Liver (tissue), 9 donors: ENCODE results near the gene B3GNT5. TPM values are rescaled to one million over a fixed set of nuclear protein-coding genes. Genes with fewer than 3 reads are reported as not detected.

Experiments
- DNase-seq: peaks from one replicate; pipeline ENCODE4 v3.0.0-alpha.2; 2017; ENCODE audit warnings: low spot score
- H3K27ac ChIP-seq, 2 donors: one replicate each; pipeline ENCODE4 v1.7.0; 2013; ENCODE audit warnings: inconsistent platforms in 2 of 2, low read length in 2 of 2, control low read depth in 1 of 2, low read depth in 1 of 2, mild to moderate bottlenecking in 1 of 2
- H3K27me3 ChIP-seq, 4 donors: one replicate each; pipeline versions ENCODE4 v1.6.1 to v1.7.0; 2013; ENCODE audit warnings: low read length in 3 of 4, inconsistent platforms in 1 of 4, mild to moderate bottlenecking in 1 of 4, moderate library complexity in 1 of 4; ENCODE audit not compliant: control insufficient read depth in 4 of 4, insufficient read depth in 4 of 4
- H3K36me3 ChIP-seq, 4 donors: one replicate each; pipeline versions ENCODE4 v1.6.1 to v1.7.0; 2013; ENCODE audit warnings: low read length in 3 of 4, mild to moderate bottlenecking in 3 of 4, low read depth in 1 of 4, moderate library complexity in 1 of 4; ENCODE audit not compliant: control insufficient read depth in 4 of 4, insufficient read depth in 3 of 4
- H3K4me1 ChIP-seq, 4 donors: one replicate each; pipeline versions ENCODE4 v1.6.1 to v1.7.0; 2013; ENCODE audit warnings: low read length in 3 of 4, mild to moderate bottlenecking in 3 of 4, moderate library complexity in 1 of 4; ENCODE audit not compliant: control insufficient read depth in 4 of 4, insufficient read depth in 4 of 4
- H3K4me3 ChIP-seq, 3 donors: one replicate each; pipeline versions ENCODE4 v1.6.1 to v1.7.0; 2013; ENCODE audit warnings: low read length in 3 of 3, control low read depth in 1 of 3, low read depth in 1 of 3, mild to moderate bottlenecking in 1 of 3
- H3K9ac ChIP-seq, 2 donors: one replicate each; pipeline ENCODE4 v1.7.0; 2013; ENCODE audit warnings: low read length in 2 of 2, mild to moderate bottlenecking in 2 of 2, moderate library complexity in 2 of 2, control low read depth in 1 of 2, low read depth in 1 of 2
- H3K9me3 ChIP-seq, 4 donors: one replicate each; pipeline versions ENCODE4 v1.6.1 to v1.7.0; 2013; ENCODE audit warnings: low read length in 3 of 4; ENCODE audit not compliant: control insufficient read depth in 4 of 4
- ATF3 ChIP-seq: IDR thresholded peaks from 2 replicates; pipeline ENCODE4 v1.6.1; 2016; ENCODE audit warnings: antibody characterized with exemption
- EGR1 ChIP-seq, 2 donors: IDR thresholded peaks; 2 replicates each; pipeline ENCODE4 v1.6.1; 2016 to 2018; ENCODE audit warnings: antibody characterized with exemption in 2 of 2, low read depth in 2 of 2
- FOXA1 ChIP-seq: IDR thresholded peaks from 2 replicates; pipeline ENCODE4 v1.6.1; 2016; ENCODE audit warnings: antibody characterized with exemption
- FOXA2 ChIP-seq: IDR thresholded peaks from 2 replicates; pipeline ENCODE4 v1.6.1; 2016; ENCODE audit warnings: antibody characterized with exemption
- GABPA ChIP-seq, 2 donors: IDR thresholded peaks in 1 of 2; conservative IDR thresholded peaks in 1 of 2; 2 replicates each; pipeline ENCODE4 v1.6.1; 2016; ENCODE audit warnings: antibody characterized with exemption in 2 of 2, mild to moderate bottlenecking in 1 of 2, moderate library complexity in 1 of 2
- JUND ChIP-seq, 2 donors: IDR thresholded peaks; 2 replicates each; pipeline ENCODE4 v1.6.1; 2016; ENCODE audit warnings: antibody characterized with exemption in 2 of 2
- NR2F2 ChIP-seq: IDR thresholded peaks from 2 replicates; pipeline ENCODE4 v1.6.1; 2016; ENCODE audit warnings: antibody characterized with exemption
- REST ChIP-seq: IDR thresholded peaks from 2 replicates; pipeline ENCODE4 v1.6.1; 2016; ENCODE audit warnings: antibody characterized with exemption, mild to moderate bottlenecking
- RXRA ChIP-seq, 2 donors: IDR thresholded peaks; 2 replicates each; pipeline ENCODE4 v1.6.1; 2017 to 2018; ENCODE audit warnings: antibody characterized with exemption in 2 of 2, mild to moderate bottlenecking in 1 of 2
- TAF1 ChIP-seq: conservative IDR thresholded peaks from 2 replicates; pipeline ENCODE4 v1.6.1; 2016; ENCODE audit warnings: antibody characterized with exemption, mild to moderate bottlenecking
- YY1 ChIP-seq: IDR thresholded peaks from 2 replicates; pipeline ENCODE4 v1.6.1; 2016; ENCODE audit warnings: antibody characterized with exemption, mild to moderate bottlenecking
- ZBTB33 ChIP-seq: IDR thresholded peaks from 2 replicates; pipeline ENCODE4 v1.6.1; 2016; ENCODE audit warnings: antibody characterized with exemption
- WGBS: extraction: QIAGEN DNeasy Blood & Tissue Kit; methylation state at CpG from one replicate; pipeline ENCODE4 v1.1.7; 2013; 5-methylcytosine and 5-hydroxymethylcytosine counted together
- polyA plus RNA-seq, 2 donors: library from polyadenylated mRNA; stranded (reverse) in 1 of 2; unstranded in 1 of 2; fragments of 200-250 nt in 1 of 2; fragments of >200 nt in 1 of 2; fragmentation: Nextera tagmentation in 1 of 2; extraction: Ambion mirVana in 1 of 2; gene quantifications; one replicate each; pipeline versions ENCODE4 v1.2.1 to v1.2.3, GENCODE V29; 2013 to 2015
- total RNA-seq, 2 donors: library from RNA; depleted of rRNA; stranded (reverse); fragments of >200 nt; gene quantifications; one replicate each; pipeline ENCODE4 v1.2.3, GENCODE V29; 2014
- TF ChIP-seq, protein P1 (sequence below): IDR thresholded peaks from 2 replicates; pipeline ENCODE4 v1.6.1; 2016; ENCODE audit warnings: antibody characterized with exemption
- donor health status: healthy.
- donor health status: healthy.
- donor health status: healthy.
- donor health status: healthy.
- donor health status: healthy.

Gene B3GNT5
- total and polyA plus RNA-seq, 4 donors, result 0.22 to 1.8 (median 0.53) TPM

DNA sequence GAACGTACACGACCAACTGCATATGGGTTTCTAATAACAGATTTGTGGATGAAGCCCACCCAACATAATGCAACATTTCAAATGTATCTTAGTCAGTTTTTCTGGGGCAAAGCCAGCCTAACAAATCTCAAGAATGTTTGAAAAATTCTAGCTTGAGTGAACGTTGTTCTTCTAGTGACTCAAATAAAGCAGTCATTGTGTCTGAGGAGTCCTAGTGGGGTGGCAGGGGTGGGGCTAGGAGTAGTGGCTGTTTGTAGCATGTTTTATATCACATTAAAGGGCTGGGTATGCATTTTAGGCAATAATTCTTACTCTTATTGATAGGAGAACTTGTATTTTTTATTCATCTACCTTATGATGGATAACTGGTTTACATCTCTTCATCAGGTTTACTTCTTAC, 6.0 kb downstream of the B3GNT5 start:
- no peak for DNase-seq
- TF ChIP-seq RXRA (IDR thresholded peaks at IDR 0.05), result no peak
- TF ChIP-seq YY1, result no peak
- TF ChIP-seq FOXA1, result no peak
- TF ChIP-seq FOXA2, result no peak
- no peak for TF ChIP-seq EGR1 (IDR thresholded peaks at IDR 0.05; ENCODE audit: low read depth in 2 of 2)
- TF ChIP-seq ATF3, result no peak
- no peak for TF ChIP-seq TAF1
- no peak for TF ChIP-seq JUND (IDR thresholded peaks at IDR 0.05)
- TF ChIP-seq REST, result no peak
- TF ChIP-seq GABPA (IDR thresholded peaks at IDR 0.05 in 1 of 2, conservative IDR thresholded peaks at IDR 0.05 in 1 of 2), result no peak
- TF ChIP-seq ZBTB33, result no peak
- WGBS, result 86% methylated on average over 3 of the region's 3 CpGs
- H3K9me3 ChIP-seq, result no peaks in the 10 kb centered on the region
- no peak overlapping the region for H3K27ac ChIP-seq
- no peak overlapping the region for H3K9ac ChIP-seq
- no peaks in the 10 kb centered on the region for H3K27me3 ChIP-seq
- no peaks in the 10 kb centered on the region for H3K36me3 ChIP-seq
- H3K4me3 ChIP-seq, result no peak overlapping the region
- H3K4me1 ChIP-seq, result peaks cover 0 to 5% (median 2%) of the 10 kb centered on the region in 4 donors

- WGBS, result 75% methylated on average over 2 of the region's 2 CpGs
- Histone ChIP-seq H3K27me3 (no peaks in the 10 kb centered on the region), H3K4me1 (peaks cover 0 to under 1% (median 0%) of the 10 kb centered on the region in 4 donors), H3K36me3 (no peaks in the 10 kb centered on the region), H3K27ac (no peak overlapping the region), H3K4me3 (no peak overlapping the region), H3K9ac (no peak overlapping the region), H3K9me3 (no peaks in the 10 kb centered on the region)
- no peak for DNase-seq
- TF ChIP-seq ZBTB33 (no peak), REST (no peak), FOXA2 (no peak), FOXA1 (no peak), GABPA (IDR thresholded peaks at IDR 0.05 in 1 of 2, conservative IDR thresholded peaks at IDR 0.05 in 1 of 2) (no peak), NR2F2 (no peak), EGR1 (IDR thresholded peaks at IDR 0.05; ENCODE audit: low read depth in 2 of 2) (no peak)
- TF ChIP-seq, protein P1, sequence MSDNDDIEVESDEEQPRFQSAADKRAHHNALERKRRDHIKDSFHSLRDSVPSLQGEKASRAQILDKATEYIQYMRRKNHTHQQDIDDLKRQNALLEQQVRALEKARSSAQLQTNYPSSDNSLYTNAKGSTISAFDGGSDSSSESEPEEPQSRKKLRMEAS, result no peak
These were observed 6.6 kb downstream of the B3GNT5 start for GRCh38 chr3:183259621-183260020.
